ENCODE results near the gene HOXA5. TPM values are rescaled to one million over a fixed set of nuclear protein-coding genes. Genes with fewer than 3 reads are reported as not detected.

Gene HOXA5
- 0.24 TPM for total RNA-seq
- 0.43 TPM for polyA plus RNA-seq
- long read RNA-seq, donor 1, result 0 reads
- long read RNA-seq, donor 2, result 0 reads
- long read RNA-seq, donor 3, result 0 reads
- long read RNA-seq, donor 4, result 0 reads
- long read RNA-seq, donor 5, result 0 reads
- long read RNA-seq, donor 6, result 0 reads
- long read RNA-seq, donor 7, result 0 reads
- long read RNA-seq, donor 8, result 0 reads
- long read RNA-seq, donor 9, result 0 reads
- long read RNA-seq, donor 10, result 0 reads

- no peak within 1 kb of the TSS for H3K4me3 ChIP-seq (ENCODE audit: low read length in 2 of 2)
- H3K27ac ChIP-seq (ENCODE audit: low read depth in 1 of 2, low read length in 1 of 2), result no peak within 1 kb of the TSS
- peaks cover 2 to 22% of the 10 kb centered on the region in 2 donors for H3K9me3 ChIP-seq (ENCODE audit: control insufficient read depth in 2 of 2, insufficient read depth in 1 of 2, low read length in 1 of 2)
- no peaks in the 10 kb centered on the region for H3K36me3 ChIP-seq (ENCODE audit: control insufficient read depth in 2 of 2, insufficient read depth in 2 of 2, low read length in 1 of 2)
- H3K4me1 ChIP-seq (ENCODE audit: control insufficient read depth in 2 of 2, insufficient read depth in 2 of 2, low read length in 2 of 2), result peaks cover 4 to 11% of the 10 kb centered on the region in 2 donors
- peaks cover 27 to 96% of the 10 kb centered on the region in 2 donors for H3K27me3 ChIP-seq (ENCODE audit: control insufficient read depth in 2 of 2, insufficient read depth in 1 of 2, low read length in 1 of 2)
- no peak for DNase-seq (ENCODE audit: low read depth in 6 of 9, low spot score in 9 of 9)
- WGBS, result 84% methylated on average over 86 of the region's 86 CpGs
These were observed at the start of gene HOXA5 for GRCh38 chr7:27143023-27143949. Gene HOXA5 (minus strand): TSS chr7:27143681. CDS start chr7:27143607, 74 bp downstream.

- peak overlapping the region in 1 of 2 donors; percentile 29 for H3K4me3 ChIP-seq (ENCODE audit: low read length in 2 of 2)
- 2% methylated on average over 78 of the region's 78 CpGs for WGBS
- peaks cover 68 to 100% of the 10 kb centered on the region in 2 donors for H3K27me3 ChIP-seq (ENCODE audit: control insufficient read depth in 2 of 2, insufficient read depth in 1 of 2, low read length in 1 of 2)
- peaks cover 0 to 15% of the 10 kb centered on the region in 2 donors for H3K9me3 ChIP-seq (ENCODE audit: control insufficient read depth in 2 of 2, insufficient read depth in 1 of 2, low read length in 1 of 2)
- H3K36me3 ChIP-seq (ENCODE audit: control insufficient read depth in 2 of 2, insufficient read depth in 2 of 2, low read length in 1 of 2), result no peaks in the 10 kb centered on the region
- DNase-seq (ENCODE audit: low read depth in 6 of 9, low spot score in 9 of 9), result no peak
- H3K27ac ChIP-seq (ENCODE audit: low read depth in 1 of 2, low read length in 1 of 2), result no peak overlapping the region
- H3K4me1 ChIP-seq (ENCODE audit: control insufficient read depth in 2 of 2, insufficient read depth in 2 of 2, low read length in 2 of 2), result peaks cover 0 to 19% of the 10 kb centered on the region in 2 donors
These were observed 49.3 kb upstream of the HOXA5 start for GRCh38 chr7:27192546-27193334.

GRCh38 chr7:27191833-27192545 lies 48.5 kb upstream of the HOXA5 start:
- no peak overlapping the region for H3K27ac ChIP-seq (ENCODE audit: low read depth in 1 of 2, low read length in 1 of 2)
- H3K27me3 ChIP-seq (ENCODE audit: control insufficient read depth in 2 of 2, insufficient read depth in 1 of 2, low read length in 1 of 2), result peaks cover 70 to 100% of the 10 kb centered on the region in 2 donors
- peak overlapping the region in 1 of 2 donors; percentile 29 for H3K4me3 ChIP-seq (ENCODE audit: low read length in 2 of 2)
- H3K36me3 ChIP-seq (ENCODE audit: control insufficient read depth in 2 of 2, insufficient read depth in 2 of 2, low read length in 1 of 2), result no peaks in the 10 kb centered on the region
- no peak for DNase-seq (ENCODE audit: low read depth in 6 of 9, low spot score in 9 of 9)
- H3K4me1 ChIP-seq (ENCODE audit: control insufficient read depth in 2 of 2, insufficient read depth in 2 of 2, low read length in 2 of 2), result peaks cover 0 to 23% of the 10 kb centered on the region in 2 donors
- WGBS, result 12% methylated on average over 42 of the region's 42 CpGs
- peaks cover 0 to 15% of the 10 kb centered on the region in 2 donors for H3K9me3 ChIP-seq (ENCODE audit: control insufficient read depth in 2 of 2, insufficient read depth in 1 of 2, low read length in 1 of 2)

GRCh38 chr7:27191161-27191731 lies 47.8 kb upstream of the HOXA5 start:
- no peak overlapping the region for H3K4me3 ChIP-seq (ENCODE audit: low read length in 2 of 2)
- peaks cover 0 to 15% of the 10 kb centered on the region in 2 donors for H3K9me3 ChIP-seq (ENCODE audit: control insufficient read depth in 2 of 2, insufficient read depth in 1 of 2, low read length in 1 of 2)
- WGBS, result 28% methylated on average over 15 of the region's 15 CpGs
- H3K27me3 ChIP-seq (ENCODE audit: control insufficient read depth in 2 of 2, insufficient read depth in 1 of 2, low read length in 1 of 2), result peaks cover 68 to 100% of the 10 kb centered on the region in 2 donors
- H3K27ac ChIP-seq (ENCODE audit: low read depth in 1 of 2, low read length in 1 of 2), result no peak overlapping the region
- H3K4me1 ChIP-seq (ENCODE audit: control insufficient read depth in 2 of 2, insufficient read depth in 2 of 2, low read length in 2 of 2), result peaks cover 0 to 23% of the 10 kb centered on the region in 2 donors
- DNase-seq (ENCODE audit: low read depth in 6 of 9, low spot score in 9 of 9), result no peak
- H3K36me3 ChIP-seq (ENCODE audit: control insufficient read depth in 2 of 2, insufficient read depth in 2 of 2, low read length in 1 of 2), result no peaks in the 10 kb centered on the region

- peaks cover 7 to 32% of the 10 kb centered on the region in 2 donors for H3K4me1 ChIP-seq (ENCODE audit: control insufficient read depth in 2 of 2, insufficient read depth in 2 of 2, low read length in 2 of 2)
- H3K9me3 ChIP-seq (ENCODE audit: control insufficient read depth in 2 of 2, insufficient read depth in 1 of 2, low read length in 1 of 2), result peaks cover 0 to 18% of the 10 kb centered on the region in 2 donors
- no peaks in the 10 kb centered on the region for H3K36me3 ChIP-seq (ENCODE audit: control insufficient read depth in 2 of 2, insufficient read depth in 2 of 2, low read length in 1 of 2)
- no peak overlapping the region for H3K27ac ChIP-seq (ENCODE audit: low read depth in 1 of 2, low read length in 1 of 2)
- peaks cover 72 to 100% of the 10 kb centered on the region in 2 donors for H3K27me3 ChIP-seq (ENCODE audit: control insufficient read depth in 2 of 2, insufficient read depth in 1 of 2, low read length in 1 of 2)
- WGBS, result 39% methylated on average over 7 of the region's 7 CpGs
- no peak overlapping the region for H3K4me3 ChIP-seq (ENCODE audit: low read length in 2 of 2)
- no peak for DNase-seq (ENCODE audit: low read depth in 6 of 9, low spot score in 9 of 9)
These were observed 46.7 kb upstream of the HOXA5 start for GRCh38 chr7:27189997-27190748.

- no peaks in the 10 kb centered on the region for H3K36me3 ChIP-seq (ENCODE audit: control insufficient read depth in 2 of 2, insufficient read depth in 2 of 2, low read length in 1 of 2)
- H3K4me1 ChIP-seq (ENCODE audit: control insufficient read depth in 2 of 2, insufficient read depth in 2 of 2, low read length in 2 of 2), result peaks cover 12 to 39% of the 10 kb centered on the region in 2 donors
- no peak overlapping the region for H3K27ac ChIP-seq (ENCODE audit: low read depth in 1 of 2, low read length in 1 of 2)
- H3K9me3 ChIP-seq (ENCODE audit: control insufficient read depth in 2 of 2, insufficient read depth in 1 of 2, low read length in 1 of 2), result peaks cover 0 to 23% of the 10 kb centered on the region in 2 donors
- peaks cover 72 to 100% of the 10 kb centered on the region in 2 donors for H3K27me3 ChIP-seq (ENCODE audit: control insufficient read depth in 2 of 2, insufficient read depth in 1 of 2, low read length in 1 of 2)
- no peak overlapping the region for H3K4me3 ChIP-seq (ENCODE audit: low read length in 2 of 2)
- no peak for DNase-seq (ENCODE audit: low read depth in 6 of 9, low spot score in 9 of 9)
- WGBS, result 14% methylated on average over 22 of the region's 22 CpGs
These were observed 46.0 kb upstream of the HOXA5 start for GRCh38 chr7:27189295-27189996.

GRCh38 chr7:27188386-27189294 lies 45.2 kb upstream of the HOXA5 start:
- H3K36me3 ChIP-seq (ENCODE audit: control insufficient read depth in 2 of 2, insufficient read depth in 2 of 2, low read length in 1 of 2), result no peaks in the 10 kb centered on the region
- peaks cover 0 to 23% of the 10 kb centered on the region in 2 donors for H3K9me3 ChIP-seq (ENCODE audit: control insufficient read depth in 2 of 2, insufficient read depth in 1 of 2, low read length in 1 of 2)
- peaks cover 77 to 100% of the 10 kb centered on the region in 2 donors for H3K27me3 ChIP-seq (ENCODE audit: control insufficient read depth in 2 of 2, insufficient read depth in 1 of 2, low read length in 1 of 2)
- peak in 1 of 9 donors; percentile 62 for DNase-seq (ENCODE audit: low read depth in 6 of 9, low spot score in 9 of 9)
- no peak overlapping the region for H3K27ac ChIP-seq (ENCODE audit: low read depth in 1 of 2, low read length in 1 of 2)
- peak overlapping the region in 1 of 2 donors; percentile 20 for H3K4me3 ChIP-seq (ENCODE audit: low read length in 2 of 2)
- peaks cover 14 to 46% of the 10 kb centered on the region in 2 donors for H3K4me1 ChIP-seq (ENCODE audit: control insufficient read depth in 2 of 2, insufficient read depth in 2 of 2, low read length in 2 of 2)
- 4% methylated on average over 49 of the region's 49 CpGs for WGBS

All from thymus (tissue), 14 donors.